Embryonic facial prominence (tissue), 1 donor: Measurements from ENCODE around the gene UBQLN1.
"Not testable (repeated sequence)": the region's sequence is repeated elsewhere in the genome, so short reads cannot be mapped to it uniquely, and the experiment has no call there.

Source experiments
- DNase-seq: peaks from one replicate; pipeline ENCODE4 v3.0.0-alpha.2; 2016; ENCODE audit errors: extremely low spot score

The UBQLN1 gene

DNA sequence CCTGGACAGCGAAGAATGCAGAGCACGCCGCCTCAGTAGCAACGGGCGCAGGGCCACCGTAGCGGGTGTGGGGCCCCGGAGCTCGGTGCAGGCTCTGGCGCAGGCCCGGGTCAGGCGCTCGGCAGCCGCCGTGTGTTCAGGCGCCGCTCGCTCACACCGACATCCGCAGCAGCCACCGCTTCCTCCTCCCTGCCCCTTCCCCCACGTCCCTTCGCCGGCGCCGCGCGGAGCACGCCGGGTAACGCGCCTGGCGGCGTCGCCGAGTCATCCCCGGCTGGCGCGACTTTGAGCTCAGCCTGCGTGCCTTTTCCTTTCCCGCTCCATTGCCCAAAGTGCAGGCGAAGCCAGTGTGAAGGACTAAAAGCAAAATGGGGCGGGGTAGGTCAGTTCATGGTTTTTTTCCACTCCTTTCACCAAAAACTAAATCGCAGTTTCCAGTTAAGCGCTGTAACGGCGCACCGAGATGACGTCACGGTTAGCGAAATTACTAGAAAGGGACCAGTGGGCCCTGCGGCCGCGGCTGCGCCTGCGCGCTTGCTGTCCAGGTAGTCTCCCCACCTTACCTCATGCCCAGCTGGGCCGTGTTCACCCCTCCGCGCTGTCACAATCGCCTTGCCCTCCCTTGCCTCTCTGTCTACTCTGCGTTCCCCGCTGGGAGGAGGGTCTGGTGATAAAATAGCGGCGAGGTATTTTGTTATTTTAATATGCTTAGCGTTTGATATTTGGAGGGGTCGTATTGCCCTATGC lies at the start of gene UBQLN1:
Gene UBQLN1 (minus strand): TSS at position 191 of the 747 bp plus-strand sequence. CDS start 279 bp downstream, outside the sequence.
- peak; percentile 92 for DNase-seq

DNA sequence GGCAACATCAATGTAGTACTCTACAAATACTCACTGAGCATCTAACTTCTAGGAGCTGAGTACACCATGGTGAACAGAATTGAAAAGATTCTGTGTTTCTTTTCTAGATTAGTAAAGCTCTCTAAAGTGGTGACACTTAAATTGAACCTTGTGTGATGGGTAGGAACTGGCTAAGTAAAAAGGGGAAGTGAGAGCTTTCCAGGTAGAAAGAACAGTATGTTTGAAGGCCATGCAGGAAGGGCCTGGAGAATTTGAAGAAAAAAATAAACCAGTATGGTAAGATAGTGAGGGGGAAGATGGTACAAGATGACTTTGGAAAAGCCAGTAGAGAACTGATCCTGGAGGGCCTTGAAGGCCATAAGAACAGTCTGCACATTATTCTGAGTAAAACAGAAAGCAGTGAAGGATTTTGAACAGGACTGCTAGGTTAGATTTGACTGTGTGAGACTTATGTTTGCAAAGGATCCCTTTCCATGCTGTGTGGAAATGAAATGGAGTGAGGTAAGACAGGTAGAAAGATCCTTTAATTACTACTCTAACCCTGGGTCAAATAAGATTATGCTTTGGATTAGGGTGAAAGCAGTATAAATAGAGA lies 46.7 kb upstream of the UBQLN1 start:
- no peak for DNase-seq

DNA sequence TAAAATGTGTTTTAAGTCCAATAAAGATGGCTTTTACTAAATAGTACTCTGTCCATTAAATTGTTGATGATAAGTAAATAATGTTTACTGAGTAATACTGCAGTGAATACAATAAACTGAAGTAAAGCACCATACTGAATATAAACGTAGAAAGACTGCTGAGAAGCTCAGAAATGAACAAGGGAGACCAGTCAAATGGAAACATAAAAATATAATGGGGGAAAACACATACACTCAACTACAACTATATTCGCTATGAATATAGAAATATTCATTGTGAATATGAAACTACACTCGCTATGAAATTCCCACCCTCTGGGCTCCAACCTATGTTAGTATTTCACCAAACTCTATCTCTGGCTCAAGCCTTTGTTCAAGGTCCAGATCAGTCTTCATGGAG lies 41.9 kb upstream of the UBQLN1 start:
- no peak for DNase-seq

DNA sequence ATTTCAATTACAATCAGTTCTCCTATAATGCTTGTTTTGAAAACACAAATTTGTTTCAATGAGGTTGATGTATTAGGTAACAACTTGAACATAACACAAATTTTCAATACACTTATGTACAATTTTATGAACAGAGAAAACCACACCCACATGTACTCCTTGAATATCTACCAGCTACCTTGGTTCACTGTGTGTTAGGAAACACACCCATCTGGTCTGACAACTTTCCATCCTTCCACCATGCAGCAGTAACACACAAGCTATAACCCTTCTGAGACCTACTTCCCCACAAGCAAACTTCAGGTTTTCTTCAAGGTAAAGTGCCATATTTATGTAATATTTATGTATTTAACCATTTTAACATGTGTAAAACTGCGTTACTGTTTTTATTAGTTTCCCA lies 36.4 kb upstream of the UBQLN1 start:
- DNase-seq = no peak

DNA sequence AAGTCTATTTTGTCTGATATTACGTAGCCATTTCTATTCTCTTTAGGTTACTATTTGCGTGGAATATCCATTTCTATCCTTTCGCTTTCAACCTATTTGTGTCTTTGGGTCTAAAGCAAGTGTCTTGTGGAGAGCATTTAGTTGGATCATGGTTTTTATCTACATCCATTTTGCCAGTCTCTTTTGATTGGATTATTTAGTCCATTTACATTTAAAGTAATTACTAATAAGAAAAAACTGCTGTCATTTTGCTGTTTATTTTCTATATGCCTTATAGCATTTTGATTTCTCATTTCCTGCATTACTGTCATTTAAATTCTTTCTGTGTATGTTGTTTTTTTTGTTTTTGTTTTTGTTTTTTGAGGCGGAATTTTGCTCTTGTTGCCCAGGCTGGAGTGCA lies 26.0 kb upstream of the UBQLN1 start:
- no peak for DNase-seq

DNA sequence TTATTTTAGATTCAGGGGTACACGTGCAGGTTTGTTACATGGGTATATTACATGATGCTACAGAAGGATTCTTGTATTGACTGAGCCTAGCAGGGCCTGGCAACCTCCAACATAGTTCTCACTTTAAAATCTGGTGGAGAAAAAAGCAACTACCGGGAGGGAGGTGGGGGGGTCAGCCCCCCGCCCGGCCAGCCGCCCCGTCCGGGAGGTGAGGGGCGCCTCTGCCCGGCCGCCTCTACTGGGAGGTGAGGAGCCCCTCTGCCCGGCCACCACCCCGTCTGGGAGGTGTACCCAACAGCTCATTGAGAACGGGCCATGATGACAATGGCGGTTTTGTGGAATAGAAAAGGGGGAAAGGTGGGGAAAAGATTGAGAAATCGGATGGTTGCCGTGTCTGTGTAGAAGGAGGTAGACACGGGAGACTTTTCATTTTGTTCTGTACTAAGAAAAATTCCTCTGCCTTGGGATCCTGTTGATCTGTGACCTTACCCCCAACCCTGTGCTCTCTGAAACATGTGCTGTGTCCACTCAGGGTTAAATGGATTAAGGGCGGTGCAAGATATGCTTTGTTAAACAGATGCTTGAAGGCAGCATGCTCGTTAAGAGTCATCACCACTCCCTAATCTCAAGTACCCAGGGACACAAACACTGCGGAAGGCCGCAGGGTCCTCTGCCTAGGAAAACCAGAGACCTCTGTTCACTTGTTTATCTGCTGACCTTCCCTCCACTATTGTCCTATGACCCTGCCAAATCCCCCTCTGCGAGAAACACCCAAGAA lies 21.0 kb upstream of the UBQLN1 start:
- not testable (repeated sequence) for DNase-seq

DNA sequence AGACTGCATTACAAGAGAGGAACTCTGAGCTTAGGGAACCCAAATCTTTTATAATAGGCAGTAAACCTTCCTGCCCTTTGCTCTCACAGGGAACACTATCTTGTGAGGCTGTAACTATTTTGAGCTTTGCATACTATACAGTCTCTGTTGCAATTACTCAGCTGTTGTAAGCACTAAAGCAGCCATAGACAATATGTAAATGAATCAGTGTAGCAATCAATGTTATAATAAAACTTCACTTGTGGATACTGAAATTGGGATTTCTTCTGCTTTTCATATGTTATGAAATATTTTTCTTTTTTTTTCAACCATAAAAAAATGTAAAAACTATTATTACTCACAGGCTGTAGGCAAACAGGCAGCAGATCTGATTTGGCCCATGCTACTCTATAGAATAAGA lies 16.7 kb upstream of the UBQLN1 start:
- no peak for DNase-seq

DNA sequence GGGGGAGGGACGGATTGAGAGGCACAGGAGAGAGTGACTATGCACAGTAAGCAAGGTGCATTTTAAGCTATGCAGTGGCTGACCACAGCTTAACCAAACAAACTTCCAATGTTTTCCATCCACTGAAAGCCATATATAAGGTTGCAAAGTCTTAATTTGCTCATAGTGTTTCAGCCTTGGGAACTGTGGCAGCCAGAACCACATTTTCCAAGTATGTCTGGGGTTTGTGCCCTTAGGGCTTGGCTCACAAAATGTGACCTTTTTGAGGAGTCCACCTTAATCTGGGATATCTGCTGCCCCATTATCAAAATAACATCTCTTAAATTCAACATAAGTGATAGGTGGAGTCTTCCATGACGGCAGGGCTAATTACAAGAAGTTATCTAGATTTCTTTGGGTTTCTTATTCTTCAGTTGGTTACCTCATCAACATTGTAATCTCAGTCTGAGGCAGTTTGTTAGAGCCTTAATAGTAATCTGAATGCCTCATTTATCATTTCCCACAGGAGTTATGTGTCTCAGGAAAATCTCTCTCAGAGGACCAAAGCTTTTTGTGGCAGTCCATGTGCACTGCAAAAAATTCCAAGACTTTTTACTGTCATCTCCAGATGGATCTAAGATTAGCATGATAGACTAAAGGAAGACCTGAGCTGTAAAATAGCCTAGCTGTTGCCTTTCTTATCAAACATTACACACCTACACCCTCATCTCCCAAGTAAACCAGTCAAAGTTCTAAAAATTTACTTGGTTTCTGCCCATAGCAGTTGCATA lies 15.2 kb upstream of the UBQLN1 start:
- no peak for DNase-seq

DNA sequence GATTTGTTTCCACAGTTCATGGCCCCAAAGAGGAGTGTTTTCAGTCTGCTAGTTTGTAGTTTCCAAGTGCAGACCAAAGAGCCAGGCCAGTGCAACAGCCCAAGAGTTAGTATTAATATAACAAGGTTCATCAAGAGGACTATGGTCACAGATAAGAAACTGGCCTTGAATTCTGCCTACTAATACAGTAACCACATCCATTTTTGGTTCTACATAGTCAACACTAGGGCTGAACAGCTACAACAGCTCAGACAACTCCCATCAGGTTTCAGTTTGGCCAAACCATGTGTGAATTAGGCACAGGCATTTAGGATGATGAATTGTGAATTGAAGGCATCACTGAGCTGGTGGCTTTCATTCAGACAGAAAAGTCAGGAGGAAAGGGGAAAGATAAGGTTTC lies 13.8 kb upstream of the UBQLN1 start:
- DNase-seq = no peak

DNA sequence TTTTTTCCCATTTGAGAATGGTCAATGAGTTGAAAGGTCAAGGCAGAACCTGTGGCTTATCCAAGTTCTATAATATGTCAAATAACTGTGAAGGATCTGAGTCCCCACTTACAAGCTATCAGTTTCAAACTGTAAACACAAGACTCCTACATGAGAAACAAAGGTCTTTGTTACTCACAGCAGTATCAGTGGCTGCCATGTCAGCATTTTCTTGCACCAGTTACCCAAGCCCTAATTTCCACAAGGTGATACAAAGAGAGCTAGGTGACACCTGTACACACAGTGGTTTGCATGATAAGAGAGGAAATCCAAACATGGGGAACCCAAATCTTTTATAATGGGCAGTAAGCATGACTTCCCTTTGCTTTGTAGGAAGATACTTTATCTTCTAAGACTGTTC lies 8.0 kb upstream of the UBQLN1 start:
- DNase-seq = no peak

DNA sequence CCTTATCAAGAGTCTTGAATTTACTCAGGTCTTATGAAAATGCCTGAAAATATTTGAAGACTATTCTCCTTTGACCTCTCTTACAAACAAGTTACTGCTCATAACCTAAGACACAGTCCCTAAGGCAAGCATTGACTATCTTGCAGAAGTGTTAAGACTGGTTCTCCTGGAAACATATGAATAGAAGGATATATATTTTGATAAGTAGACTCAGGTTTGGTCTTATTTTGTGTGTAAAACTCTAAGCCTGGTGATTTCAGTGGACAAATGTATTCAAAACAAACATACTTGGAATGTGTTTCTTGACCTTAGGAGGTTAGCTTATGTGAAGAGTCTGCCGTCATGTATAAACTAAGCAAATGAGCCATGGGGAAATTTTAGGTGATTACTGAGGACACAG lies 7.5 kb upstream of the UBQLN1 start:
- DNase-seq = no peak

DNA sequence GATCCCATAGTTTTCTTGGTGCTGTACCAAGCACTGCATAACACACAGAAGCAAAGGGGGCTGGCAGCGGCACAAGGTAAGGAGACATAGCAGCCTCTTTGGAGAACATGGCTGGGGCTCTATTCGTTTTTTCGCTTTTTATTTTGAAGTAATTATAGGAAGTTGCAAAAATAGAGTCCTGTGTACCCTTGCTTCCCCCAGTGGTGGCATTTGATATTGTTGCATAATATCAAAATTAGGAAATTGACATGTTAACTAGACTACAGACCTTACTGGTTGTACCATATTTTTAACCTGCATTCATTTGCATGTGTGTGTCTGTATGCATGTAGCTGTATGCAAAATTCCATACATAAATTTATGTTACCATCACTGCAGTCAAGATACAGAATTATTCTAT lies 6.6 kb upstream of the UBQLN1 start:
- DNase-seq = no peak

DNA sequence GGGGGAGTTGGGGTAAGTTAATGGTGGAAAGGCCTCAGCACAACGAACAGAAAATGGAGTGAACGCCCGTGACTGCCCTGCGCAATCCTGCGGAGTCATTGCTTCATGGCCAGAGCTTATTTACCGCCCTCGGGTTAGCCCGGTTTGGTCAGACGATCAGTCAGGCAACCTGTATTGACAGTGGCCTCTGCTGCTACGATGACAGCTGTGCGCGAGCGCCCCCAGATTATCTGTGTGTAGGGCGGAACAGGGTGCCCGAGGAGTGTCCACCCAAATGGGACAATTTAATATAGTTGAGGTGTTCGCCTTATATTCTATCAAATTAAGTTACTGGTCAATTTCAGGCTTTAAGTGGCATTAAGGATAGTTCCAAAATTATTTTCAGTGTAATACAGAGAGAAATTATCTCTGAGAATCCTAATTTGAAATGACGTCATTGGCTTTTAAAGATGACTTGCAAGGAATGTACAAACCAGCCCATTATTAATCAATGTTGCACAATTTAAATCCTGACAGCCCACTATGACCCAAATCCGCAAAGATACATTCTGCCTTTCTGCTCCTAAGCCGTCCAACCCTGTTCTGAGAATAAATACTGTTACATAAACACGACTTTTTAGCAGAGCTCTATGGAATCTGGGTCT lies 879 bp upstream of the UBQLN1 start:
- peak; percentile 18 for DNase-seq

DNA sequence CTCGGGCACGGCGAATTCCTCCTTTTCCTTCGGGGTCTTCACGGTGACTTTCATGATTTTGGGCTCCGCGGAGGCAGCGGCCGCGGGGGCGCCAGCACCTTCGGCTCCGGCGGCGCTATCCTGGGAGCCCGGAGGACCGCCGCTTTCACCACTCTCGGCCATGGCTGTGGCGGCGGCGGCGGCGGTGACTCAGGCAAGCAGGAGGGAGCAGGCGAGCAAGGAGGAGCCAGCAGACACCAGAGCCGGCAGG lies 315 bp downstream of the UBQLN1 start:
- peak; percentile 11 for DNase-seq

DNA sequence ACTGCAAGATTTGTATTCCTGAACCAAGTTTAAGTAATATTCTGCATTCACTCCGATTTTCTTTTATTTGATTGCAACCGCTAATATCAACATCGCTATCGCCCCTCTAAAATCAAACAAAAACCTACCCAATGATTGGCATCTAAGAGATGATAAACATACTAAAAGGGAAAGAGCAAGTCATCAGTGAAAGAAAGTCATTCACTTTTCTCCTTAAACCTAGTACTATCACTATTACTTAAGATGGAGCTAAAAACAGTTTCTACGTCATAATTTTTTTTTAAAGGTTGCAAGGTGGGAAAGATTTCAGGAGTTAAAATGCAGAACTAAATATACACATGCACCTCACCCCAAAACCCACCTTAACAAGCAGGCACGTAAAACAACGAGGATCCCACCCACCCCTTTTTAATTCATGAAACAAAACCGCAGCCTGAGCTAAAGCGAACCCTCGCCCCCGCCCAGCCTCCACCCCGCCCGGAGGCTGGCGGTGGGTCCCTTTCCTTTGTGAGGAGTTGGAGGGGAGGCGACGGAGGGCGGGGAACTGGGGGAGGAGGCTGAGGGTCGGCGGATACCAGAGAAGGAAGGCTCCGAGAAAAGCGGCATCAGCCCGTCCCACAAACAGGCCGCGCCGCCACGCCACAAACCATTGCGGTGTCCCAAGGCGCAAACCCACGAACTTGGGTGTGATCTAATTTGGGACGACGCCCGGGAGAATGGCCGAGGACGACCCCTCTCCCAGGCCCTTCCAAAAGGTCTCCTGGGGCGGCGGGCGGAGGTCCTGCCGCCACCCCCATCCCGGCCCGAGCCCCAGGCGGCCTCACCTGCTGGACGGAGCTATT lies 861 bp downstream of the UBQLN1 start:
- peak; percentile 58 for DNase-seq

DNA sequence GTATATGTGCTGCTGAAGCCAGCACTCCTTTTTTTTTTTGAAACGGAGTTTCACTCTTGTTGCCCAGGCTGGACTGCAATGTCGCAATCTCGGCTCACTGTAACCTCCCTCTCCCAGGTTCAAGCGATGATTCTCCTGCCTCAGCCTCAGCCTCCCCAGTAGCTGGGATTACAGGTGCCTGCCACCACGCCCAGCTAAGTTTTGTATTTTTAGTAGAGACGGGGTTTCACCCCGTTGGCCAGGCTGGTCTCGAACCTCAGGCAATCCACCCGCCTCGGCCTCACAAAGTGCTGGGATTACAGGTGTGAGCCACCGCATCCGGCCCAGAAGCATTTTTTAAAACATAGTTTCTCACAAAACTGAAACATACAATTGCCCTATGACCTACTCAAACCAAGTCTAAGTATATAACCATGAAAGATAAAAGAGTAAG lies 2.5 kb downstream of the UBQLN1 start:
- not testable (repeated sequence) for DNase-seq

DNA sequence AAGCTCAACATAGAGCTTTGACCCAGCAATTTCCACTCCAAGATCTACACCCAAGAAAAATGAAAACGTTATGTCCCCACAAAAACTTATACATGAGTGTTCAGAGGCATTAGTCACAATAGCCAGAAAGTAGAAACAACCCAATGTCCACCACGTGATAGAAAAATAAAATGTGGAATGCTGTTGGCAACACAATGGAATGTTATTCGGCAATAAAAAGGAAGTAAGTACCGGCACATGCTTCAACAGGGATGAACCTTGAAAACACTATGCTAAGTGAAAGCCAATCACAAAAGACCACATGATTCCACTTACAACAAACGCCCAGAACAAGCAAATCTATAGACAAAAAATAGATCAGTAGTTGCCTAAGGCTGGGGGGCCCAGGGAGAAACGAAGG lies 6.0 kb downstream of the UBQLN1 start:
- no peak for DNase-seq

DNA sequence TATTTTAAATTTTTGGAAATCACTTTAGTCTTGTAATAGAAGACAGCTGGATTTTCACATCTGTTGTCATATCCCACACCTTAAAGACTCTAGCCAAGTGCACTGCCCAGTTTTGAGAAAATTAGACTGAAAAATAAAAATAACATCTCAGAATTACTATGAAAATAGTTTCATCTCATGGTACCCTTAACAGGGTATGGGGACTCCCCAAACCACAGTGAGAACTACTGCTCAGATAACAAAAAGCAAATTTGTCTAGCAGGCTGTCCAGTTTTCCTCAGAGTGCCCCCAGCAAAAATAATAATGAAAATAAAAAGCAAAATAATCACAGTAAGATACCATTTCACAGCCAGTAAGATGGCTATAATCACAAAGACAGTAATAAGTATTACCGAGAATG lies 6.5 kb downstream of the UBQLN1 start:
- no peak for DNase-seq

DNA sequence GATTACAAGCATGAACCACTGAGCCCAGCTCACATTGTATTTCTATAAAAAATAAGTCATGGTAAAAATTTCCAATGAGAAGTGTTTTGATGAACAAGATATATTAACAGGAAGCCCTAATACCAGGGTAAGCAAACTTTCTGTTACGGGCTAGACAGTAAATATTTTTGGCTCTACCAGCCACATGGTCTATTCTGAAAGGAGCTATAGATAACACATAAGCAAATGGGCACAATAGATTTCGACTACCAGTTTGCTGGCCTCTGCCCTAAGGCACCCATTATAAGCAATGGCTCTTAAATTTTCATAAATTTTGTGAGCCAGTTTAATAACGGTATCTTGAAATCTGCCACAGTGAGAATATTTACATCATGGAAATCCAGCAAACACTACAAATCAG lies 8.1 kb downstream of the UBQLN1 start:
- DNase-seq = no peak

DNA sequence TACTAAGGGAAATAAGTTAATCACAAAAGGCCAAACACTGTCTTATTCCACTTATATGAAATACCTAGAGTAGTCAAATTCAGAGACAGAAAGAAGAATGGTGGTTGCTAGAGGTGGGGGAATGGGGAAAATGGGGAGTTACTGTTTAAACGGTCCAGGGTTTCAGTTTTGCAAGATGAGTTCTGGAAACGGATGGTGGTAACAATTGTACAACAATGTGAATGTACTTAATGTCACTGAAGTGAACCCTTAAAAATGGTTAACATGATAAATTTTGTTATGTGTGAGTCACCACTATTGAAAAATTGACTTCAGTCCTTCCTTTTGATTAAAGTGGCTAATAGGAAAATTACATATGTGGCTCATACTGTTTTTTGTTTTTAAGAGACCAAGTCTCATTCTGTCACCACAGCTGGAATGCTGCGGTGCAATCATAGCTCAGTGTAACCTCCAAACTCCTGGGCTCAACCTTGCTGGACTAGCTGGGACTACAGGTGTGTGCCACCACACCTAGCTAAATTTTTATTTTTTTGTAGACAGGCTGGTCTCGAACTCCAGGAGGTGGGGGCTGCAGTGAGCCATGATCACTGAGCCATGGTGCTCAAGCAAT lies 8.7 kb downstream of the UBQLN1 start:
- DNase-seq = no peak

DNA sequence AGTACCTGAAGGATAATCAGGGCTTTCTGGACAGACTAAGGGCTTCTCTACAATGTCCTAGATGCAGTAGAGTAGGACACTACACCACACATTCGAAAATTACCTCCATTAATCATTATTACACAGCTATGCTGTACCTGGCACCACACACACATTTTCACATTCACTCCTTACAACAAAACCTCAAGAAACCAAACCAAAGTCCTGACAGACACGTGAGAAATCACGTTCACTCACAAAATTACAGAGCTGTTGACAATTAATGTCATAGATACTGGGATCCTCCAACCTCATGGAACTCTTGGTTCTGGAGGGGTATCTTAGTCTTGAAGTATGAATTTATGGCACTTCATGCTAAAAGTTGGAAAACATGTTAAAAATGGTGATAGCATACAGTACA lies 16.3 kb downstream of the UBQLN1 start:
- no peak for DNase-seq
